Measurements from ENCODE around the gene ADRA2B.

DNA sequence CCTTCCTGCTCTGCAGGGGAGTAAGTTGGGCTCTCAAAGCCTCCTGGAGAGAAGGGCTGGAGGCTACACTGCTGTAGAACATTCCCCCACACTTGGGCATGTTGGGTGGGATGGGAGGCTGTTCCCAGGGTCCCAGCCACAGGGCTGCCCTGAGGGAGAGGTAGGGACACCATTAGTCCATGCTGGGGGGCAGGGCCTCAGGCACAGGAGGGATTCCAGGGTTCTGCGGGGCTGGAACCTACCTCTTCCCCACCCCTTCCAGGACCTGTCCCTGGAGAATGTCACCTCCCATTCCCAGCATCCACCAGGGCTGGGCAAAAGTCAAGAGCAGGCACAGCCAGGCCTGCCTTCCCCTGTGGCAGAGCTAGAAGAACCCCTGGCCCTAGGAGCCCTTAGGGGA is 6.9 kb upstream of the ADRA2B start:
- TF ChIP-seq, protein P1, sequence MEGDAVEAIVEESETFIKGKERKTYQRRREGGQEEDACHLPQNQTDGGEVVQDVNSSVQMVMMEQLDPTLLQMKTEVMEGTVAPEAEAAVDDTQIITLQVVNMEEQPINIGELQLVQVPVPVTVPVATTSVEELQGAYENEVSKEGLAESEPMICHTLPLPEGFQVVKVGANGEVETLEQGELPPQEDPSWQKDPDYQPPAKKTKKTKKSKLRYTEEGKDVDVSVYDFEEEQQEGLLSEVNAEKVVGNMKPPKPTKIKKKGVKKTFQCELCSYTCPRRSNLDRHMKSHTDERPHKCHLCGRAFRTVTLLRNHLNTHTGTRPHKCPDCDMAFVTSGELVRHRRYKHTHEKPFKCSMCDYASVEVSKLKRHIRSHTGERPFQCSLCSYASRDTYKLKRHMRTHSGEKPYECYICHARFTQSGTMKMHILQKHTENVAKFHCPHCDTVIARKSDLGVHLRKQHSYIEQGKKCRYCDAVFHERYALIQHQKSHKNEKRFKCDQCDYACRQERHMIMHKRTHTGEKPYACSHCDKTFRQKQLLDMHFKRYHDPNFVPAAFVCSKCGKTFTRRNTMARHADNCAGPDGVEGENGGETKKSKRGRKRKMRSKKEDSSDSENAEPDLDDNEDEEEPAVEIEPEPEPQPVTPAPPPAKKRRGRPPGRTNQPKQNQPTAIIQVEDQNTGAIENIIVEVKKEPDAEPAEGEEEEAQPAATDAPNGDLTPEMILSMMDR (IDR thresholded peaks at IDR 0.05), result no peak
- TF ChIP-seq, protein P2, sequence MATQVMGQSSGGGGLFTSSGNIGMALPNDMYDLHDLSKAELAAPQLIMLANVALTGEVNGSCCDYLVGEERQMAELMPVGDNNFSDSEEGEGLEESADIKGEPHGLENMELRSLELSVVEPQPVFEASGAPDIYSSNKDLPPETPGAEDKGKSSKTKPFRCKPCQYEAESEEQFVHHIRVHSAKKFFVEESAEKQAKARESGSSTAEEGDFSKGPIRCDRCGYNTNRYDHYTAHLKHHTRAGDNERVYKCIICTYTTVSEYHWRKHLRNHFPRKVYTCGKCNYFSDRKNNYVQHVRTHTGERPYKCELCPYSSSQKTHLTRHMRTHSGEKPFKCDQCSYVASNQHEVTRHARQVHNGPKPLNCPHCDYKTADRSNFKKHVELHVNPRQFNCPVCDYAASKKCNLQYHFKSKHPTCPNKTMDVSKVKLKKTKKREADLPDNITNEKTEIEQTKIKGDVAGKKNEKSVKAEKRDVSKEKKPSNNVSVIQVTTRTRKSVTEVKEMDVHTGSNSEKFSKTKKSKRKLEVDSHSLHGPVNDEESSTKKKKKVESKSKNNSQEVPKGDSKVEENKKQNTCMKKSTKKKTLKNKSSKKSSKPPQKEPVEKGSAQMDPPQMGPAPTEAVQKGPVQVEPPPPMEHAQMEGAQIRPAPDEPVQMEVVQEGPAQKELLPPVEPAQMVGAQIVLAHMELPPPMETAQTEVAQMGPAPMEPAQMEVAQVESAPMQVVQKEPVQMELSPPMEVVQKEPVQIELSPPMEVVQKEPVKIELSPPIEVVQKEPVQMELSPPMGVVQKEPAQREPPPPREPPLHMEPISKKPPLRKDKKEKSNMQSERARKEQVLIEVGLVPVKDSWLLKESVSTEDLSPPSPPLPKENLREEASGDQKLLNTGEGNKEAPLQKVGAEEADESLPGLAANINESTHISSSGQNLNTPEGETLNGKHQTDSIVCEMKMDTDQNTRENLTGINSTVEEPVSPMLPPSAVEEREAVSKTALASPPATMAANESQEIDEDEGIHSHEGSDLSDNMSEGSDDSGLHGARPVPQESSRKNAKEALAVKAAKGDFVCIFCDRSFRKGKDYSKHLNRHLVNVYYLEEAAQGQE (IDR thresholded peaks at IDR 0.05; ENCODE audit: insufficient read depth in 1 of 2, low read depth in 2 of 2, low read length in 1 of 2), result no peak
- TF ChIP-seq POLR2AphosphoS5 (IDR thresholded peaks at IDR 0.05; ENCODE audit: low read depth, low read length) (no peak), SIN3A (IDR thresholded peaks at IDR 0.05; ENCODE audit: borderline replicate concordance, insufficient read depth, low read depth, low read length) (no peak), TCF7L2 (IDR thresholded peaks at IDR 0.05; ENCODE audit: low read depth, low read length) (no peak)
